Suprapubic skin (tissue), 4 donors: ENCODE results near the gene MAP2.

ENCODE experiments used
- EP300 ChIP-seq: sonication (generic); formaldehyde crosslinking; IDR thresholded peaks from one replicate; pipeline ENCODE4 v1.6.1; 2017; ENCODE audit warnings: antibody characterized with exemption
- POLR2A ChIP-seq, 2 donors: fragments of 450-650 bp; IDR thresholded peaks; one replicate each; pipeline ENCODE4 v1.6.1; 2017; ENCODE audit warnings: antibody characterized with exemption in 2 of 2, mild to moderate bottlenecking in 2 of 2, moderate library complexity in 2 of 2
- POLR2AphosphoS5 ChIP-seq, 3 donors: sonication (generic); formaldehyde crosslinking; IDR thresholded peaks; one replicate each; pipeline ENCODE4 v1.6.1; 2017; ENCODE audit warnings: antibody characterized with exemption in 3 of 3
- TF ChIP-seq, protein P1 (sequence below), 2 donors: fragments of 200-600 bp in 1 of 2; fragments of 450-650 bp in 1 of 2; sonication (generic) in 1 of 2; IDR thresholded peaks; one replicate each; pipeline ENCODE4 v1.5.1; 2016 to 2019; ENCODE audit warnings: antibody characterized with exemption in 2 of 2, mild to moderate bottlenecking in 1 of 2, moderate library complexity in 1 of 2

DNA sequence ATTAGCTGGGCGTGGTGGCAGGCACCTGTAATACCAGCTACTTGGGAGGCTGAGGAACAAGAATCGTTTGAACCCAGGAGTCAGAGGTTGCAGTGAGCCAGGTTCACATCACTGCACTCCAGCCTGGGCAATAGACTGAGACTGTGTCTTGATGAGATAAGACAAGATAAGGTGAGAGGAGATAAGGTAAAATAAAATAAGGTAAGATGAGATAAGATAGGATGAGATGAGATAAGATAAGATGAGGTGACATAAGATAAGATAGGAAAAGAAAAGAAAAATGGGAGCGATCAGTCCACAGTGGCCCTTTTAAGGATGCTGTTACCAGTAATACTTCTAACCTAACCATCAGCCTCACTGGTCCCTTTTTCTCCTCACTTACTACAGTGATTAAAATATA is 213.4 kb downstream of the MAP2 start:
- TF ChIP-seq POLR2A (IDR thresholded peaks at IDR 0.05), result no peak
- TF ChIP-seq, protein P1, sequence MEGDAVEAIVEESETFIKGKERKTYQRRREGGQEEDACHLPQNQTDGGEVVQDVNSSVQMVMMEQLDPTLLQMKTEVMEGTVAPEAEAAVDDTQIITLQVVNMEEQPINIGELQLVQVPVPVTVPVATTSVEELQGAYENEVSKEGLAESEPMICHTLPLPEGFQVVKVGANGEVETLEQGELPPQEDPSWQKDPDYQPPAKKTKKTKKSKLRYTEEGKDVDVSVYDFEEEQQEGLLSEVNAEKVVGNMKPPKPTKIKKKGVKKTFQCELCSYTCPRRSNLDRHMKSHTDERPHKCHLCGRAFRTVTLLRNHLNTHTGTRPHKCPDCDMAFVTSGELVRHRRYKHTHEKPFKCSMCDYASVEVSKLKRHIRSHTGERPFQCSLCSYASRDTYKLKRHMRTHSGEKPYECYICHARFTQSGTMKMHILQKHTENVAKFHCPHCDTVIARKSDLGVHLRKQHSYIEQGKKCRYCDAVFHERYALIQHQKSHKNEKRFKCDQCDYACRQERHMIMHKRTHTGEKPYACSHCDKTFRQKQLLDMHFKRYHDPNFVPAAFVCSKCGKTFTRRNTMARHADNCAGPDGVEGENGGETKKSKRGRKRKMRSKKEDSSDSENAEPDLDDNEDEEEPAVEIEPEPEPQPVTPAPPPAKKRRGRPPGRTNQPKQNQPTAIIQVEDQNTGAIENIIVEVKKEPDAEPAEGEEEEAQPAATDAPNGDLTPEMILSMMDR (IDR thresholded peaks at IDR 0.05), result no peak
- no peak for TF ChIP-seq EP300
- no peak for TF ChIP-seq POLR2AphosphoS5 (IDR thresholded peaks at IDR 0.05)
